GM21390 (cell line): ENCODE data around the gene PDX1.
"Not testable (repeated sequence)": the region's sequence is repeated elsewhere in the genome, so short reads cannot be mapped to it uniquely, and the experiment has no call there.

ENCODE experiments used
- ATAC-seq: cut with Tn5 transposase; IDR thresholded peaks from one replicate; pipeline ENCODE4 v1.9.1; 2021; ENCODE audit not compliant: unreplicated experiment

The PDX1 gene

GRCh38 chr13:27954406-27954851 lies 34.6 kb downstream of the PDX1 start:
- ATAC-seq: peak; percentile 30

GRCh38 chr13:27955014-27955591 lies 35.3 kb downstream of the PDX1 start:
- no peak for ATAC-seq

- no peak for ATAC-seq
Measured at GRCh38 chr13:27956576-27957300, 36.9 kb downstream of the PDX1 start.

GRCh38 chr13:27959976-27960361 lies 40.2 kb downstream of the PDX1 start:
- no peak for ATAC-seq

- ATAC-seq: no peak
Measured at GRCh38 chr13:27960362-27961226, 40.8 kb downstream of the PDX1 start.

- no peak for ATAC-seq
Measured at GRCh38 chr13:27961227-27962085, 41.7 kb downstream of the PDX1 start.

GRCh38 chr13:27962128-27962841 lies 42.5 kb downstream of the PDX1 start:
- ATAC-seq: no peak

GRCh38 chr13:27962982-27963381 lies 43.2 kb downstream of the PDX1 start:
- no peak for ATAC-seq

GRCh38 chr13:27963491-27963890 lies 43.7 kb downstream of the PDX1 start:
- no peak for ATAC-seq

GRCh38 chr13:27964206-27964605 lies 44.4 kb downstream of the PDX1 start:
- ATAC-seq: not testable (repeated sequence)

- no peak for ATAC-seq
Measured at GRCh38 chr13:27964741-27965323, 45.0 kb downstream of the PDX1 start.

- no peak for ATAC-seq
Measured at GRCh38 chr13:27965343-27965739, 45.5 kb downstream of the PDX1 start.

- no peak for ATAC-seq
Measured at GRCh38 chr13:27965740-27966640, 46.2 kb downstream of the PDX1 start.

GRCh38 chr13:27966641-27967202 lies 46.9 kb downstream of the PDX1 start:
- ATAC-seq: no peak

- no peak for ATAC-seq
Measured at GRCh38 chr13:27967203-27967735, 47.5 kb downstream of the PDX1 start.

- no peak for ATAC-seq
Measured at GRCh38 chr13:27967736-27968315, 48.0 kb downstream of the PDX1 start.

- no peak for ATAC-seq
Measured at GRCh38 chr13:27968316-27969081, 48.7 kb downstream of the PDX1 start.
